HG02884 (cell line): ENCODE data around the gene DUOX1.

ENCODE experiments used
- ATAC-seq: cut with Tn5 transposase; IDR thresholded peaks from one replicate; pipeline ENCODE4 v1.9.1; 2021; ENCODE audit warnings: mild to moderate bottlenecking, moderate library complexity; ENCODE audit not compliant: unreplicated experiment

DUOX1 gene

DNA sequence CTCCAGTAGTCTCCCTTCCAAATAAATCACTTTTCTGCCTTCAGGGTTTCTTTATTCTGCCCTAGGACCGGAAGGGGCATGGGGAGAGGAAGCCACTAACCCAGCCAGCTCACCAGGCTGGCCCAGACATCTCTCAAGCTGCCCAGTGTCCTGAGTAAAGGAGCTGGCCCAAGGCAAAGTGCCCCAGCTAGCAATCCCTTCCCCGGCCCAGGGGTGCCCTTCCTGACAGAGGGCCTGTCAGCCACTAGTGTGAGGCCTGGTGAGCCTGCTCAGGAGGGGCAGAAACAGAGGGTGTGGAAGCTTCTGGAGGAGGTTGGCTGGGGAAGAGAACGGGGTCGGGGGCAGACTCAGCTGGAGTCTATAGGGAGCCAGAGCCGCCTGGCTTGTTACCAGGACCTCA, 35.7 kb downstream of the DUOX1 start:
- no peak for ATAC-seq

DNA sequence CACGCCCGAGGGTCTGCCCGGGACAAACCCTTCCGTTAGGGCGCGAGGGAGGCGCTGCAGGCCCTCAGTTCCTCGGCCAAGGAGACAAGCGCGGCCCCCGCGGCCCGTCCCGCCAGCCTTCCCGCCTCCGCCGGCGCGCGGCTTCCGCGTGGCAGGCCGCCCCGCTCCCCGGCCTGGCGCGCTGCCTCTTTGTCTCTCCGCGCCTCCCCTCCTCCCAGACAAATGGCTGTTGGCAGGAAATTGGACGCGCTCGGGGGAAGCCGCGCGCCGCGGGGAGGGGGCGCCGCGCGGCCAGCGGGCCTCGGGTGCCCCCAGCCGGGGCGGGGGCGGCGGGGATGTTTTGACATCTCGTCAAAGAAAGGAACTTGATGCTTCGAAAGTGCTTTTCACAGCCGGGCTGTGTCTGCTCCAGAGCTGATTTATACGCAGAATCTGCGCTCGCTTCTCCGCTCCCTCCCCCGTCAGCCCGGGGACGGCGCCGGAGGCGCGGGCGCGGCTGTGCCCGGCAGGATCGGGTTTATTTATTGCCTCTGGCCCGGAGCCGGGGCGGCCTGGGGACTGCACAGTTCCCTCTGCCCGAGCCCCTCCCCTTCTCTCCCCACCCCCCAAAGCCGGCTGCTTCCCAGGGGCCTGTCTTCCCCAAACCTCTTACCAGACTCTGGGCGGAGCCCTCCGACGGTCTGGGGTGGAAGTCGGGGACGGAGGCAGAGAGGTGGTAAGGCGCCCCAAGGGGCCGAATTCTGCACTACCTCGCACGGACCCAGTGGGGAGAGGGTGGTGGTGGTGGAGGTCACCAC, 37.2 kb downstream of the DUOX1 start:
- peak; percentile 84 for ATAC-seq

- ATAC-seq = no peak
Measured at GRCh38 chr15:45167631-45168205, 37.9 kb downstream of the DUOX1 start.

- no peak for ATAC-seq
Measured at GRCh38 chr15:45168286-45168685, 38.5 kb downstream of the DUOX1 start.

DNA sequence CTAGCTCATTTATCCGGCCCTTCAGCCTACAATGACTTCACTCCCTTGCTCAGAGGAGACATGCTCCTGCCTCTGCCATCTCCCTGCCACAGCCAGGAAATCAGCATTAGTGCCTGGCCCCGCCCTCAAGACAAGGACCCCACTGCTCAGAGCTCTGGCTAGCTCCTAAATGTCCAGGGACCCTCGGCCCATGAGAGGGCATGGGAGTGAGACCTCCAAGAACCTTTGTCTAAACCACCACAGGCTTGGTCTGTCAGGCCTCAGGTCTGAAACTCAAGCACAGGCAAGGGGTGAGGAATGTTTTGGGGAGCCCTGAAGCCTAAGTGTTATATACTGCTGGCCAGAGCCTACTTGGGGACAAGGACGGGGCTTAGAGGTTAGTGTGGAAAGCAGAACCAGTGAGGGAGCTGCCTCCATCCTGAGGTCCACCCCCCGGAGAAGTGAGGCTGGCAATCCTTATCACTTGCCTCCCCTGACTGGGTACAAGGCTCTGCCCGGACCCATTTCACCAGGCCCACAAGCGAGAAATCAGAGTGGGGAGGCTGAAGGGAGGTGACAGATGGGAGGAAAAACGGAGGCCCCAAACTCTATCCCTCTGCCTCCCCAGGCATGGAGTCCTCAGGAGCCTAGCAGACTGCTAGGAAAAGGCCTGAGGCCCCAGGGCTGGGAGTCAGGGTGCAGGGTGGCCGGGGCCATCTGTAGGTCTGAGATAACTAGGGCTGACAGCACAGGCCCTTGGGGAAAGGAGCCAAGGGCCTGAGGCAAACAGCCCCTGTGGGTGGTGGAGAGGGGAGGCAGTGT, 39.2 kb downstream of the DUOX1 start:
- no peak for ATAC-seq

- no peak for ATAC-seq
Measured at GRCh38 chr15:45169608-45170480, 40.0 kb downstream of the DUOX1 start.

- no peak for ATAC-seq
Measured at GRCh38 chr15:45171912-45172311, 42.1 kb downstream of the DUOX1 start.

GRCh38 chr15:45174069-45174468, 44.3 kb downstream of the DUOX1 start:
- ATAC-seq = no peak

- no peak for ATAC-seq
Measured at GRCh38 chr15:45174577-45174976, 44.8 kb downstream of the DUOX1 start.

- ATAC-seq = no peak
Measured at GRCh38 chr15:45177285-45177684, 47.5 kb downstream of the DUOX1 start.

GRCh38 chr15:45179221-45179985, 49.6 kb downstream of the DUOX1 start:
- no peak for ATAC-seq

GRCh38 chr15:45180201-45180600, 50.4 kb downstream of the DUOX1 start:
- ATAC-seq = no peak

DNA sequence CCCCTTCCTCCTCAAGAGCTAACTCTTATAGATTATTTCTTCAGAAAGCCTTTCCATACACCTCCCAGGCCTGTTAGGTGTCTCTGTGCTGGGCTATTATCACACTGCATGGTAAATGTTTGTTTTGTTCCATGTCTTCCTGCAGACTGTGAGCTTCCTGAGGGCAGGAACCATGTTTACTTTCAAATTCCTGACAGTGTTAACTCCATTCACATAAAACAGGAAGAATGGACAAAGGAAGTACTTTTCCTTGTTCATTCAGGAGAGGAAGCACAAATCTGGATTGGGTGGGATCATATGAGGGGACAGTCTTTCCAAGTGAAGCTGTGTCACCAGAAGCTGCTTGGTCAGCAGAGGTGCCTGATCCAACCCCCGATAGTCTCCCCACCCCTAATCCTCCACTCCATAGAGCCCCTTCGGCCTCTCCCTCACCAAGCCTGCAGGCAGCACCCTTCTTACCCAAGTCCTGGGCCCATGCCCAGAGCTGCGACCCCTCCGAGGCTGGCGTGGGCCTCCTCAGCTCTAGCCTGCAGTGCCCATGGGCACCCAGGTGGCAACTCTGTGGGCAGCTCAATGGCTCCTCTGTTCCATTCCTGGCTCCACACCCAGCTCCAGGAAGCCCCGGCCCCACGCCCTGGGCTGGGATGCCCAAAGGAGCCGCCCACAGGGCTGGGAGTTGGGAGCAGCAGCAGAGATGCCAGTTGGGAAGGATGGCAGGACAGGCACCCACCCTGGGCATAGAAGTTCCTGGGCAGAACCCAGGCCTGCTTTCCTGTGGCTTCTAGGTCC, 51.0 kb downstream of the DUOX1 start:
- no peak for ATAC-seq

- no peak for ATAC-seq
Measured at GRCh38 chr15:45181491-45182285, 51.9 kb downstream of the DUOX1 start.

- no peak for ATAC-seq
Measured at GRCh38 chr15:45182996-45183395, 53.2 kb downstream of the DUOX1 start.

GRCh38 chr15:45183511-45183910, 53.7 kb downstream of the DUOX1 start:
- ATAC-seq = no peak

DNA sequence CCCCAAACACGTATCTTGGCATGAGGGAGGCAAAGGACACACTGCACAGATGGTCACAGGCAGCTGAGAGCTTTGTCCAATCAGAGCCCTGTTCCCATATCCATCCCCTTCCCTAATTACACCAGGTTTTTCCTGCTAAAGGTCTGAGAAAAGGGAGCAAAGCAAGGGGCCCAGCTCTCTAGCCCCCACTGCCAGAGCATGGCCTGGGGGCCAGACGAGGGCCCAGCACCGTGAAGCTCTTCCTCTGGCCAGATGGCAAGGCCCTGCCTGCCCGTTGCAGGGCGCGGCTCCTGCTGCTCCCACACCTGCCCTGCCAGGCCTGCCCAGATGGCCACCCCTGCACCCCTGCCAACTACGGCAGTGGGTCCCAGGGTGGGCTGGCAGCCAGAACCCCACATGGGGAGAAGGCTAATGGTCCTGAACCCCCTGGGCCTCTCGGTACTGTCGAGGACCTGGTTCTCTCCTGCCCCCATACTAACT, 54.8 kb downstream of the DUOX1 start:
- ATAC-seq = no peak

DNA sequence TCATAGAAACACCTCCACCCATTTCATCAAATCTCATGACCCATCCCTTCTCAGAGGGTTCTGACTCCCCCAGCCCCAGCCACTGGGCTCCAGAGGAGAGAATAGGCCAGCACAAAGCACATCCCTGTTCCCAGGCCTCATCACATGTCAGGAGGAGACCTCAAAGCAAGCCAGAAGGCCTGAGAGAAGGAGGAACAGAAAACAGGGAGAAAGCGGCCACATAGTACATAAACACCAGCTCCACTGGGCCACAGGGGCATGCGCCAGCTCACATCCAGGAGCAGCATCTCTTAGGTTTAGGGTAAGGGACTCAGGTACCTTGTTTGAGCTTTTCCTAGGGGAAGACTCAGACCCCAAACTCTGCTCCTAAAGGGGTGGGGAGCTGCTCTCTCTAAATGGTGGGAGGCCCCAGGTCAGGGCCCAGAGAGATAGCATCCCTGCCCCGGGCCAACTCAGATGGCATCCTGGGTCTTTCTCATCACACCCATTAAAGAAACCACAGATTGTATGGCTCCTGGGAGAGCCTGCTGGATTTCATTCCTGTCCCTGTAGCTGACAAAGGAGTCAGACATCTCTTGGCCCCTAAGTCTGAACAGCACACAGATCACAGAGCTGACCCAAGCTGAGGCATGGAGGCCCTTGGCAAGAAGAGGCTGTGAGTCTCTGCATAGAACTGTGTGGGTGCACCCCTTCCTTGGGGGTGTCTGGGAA, 55.4 kb downstream of the DUOX1 start:
- no peak for ATAC-seq
